NCI-H2029 (cell line): ENCODE measurements around the gene PTGDR.

Experiments used
- DNase-seq: peaks from one replicate; lab custom pipeline; 2025; lab: John Stamatoyannopoulos, UW

Gene PTGDR

GRCh38 chr14:52265253-52265652 is 2.2 kb upstream of the PTGDR start:
- no peak for DNase-seq

- DNase-seq = no peak
These were observed 1.3 kb upstream of the PTGDR start for GRCh38 chr14:52266179-52266578.

- no peak for DNase-seq
These were observed 716 bp upstream of the PTGDR start for GRCh38 chr14:52266782-52267181.

GRCh38 chr14:52268279-52269061 is 972 bp downstream of the PTGDR start:
- DNase-seq = no peak

- DNase-seq = no peak
These were observed 1.6 kb downstream of the PTGDR start for GRCh38 chr14:52269100-52269499.

GRCh38 chr14:52269982-52270381 is 2.5 kb downstream of the PTGDR start:
- DNase-seq = no peak

- DNase-seq = no peak
These were observed 4.0 kb downstream of the PTGDR start for GRCh38 chr14:52271538-52271937.

- DNase-seq = no peak
These were observed 4.9 kb downstream of the PTGDR start for GRCh38 chr14:52272375-52272774.

- no peak for DNase-seq
These were observed 7.9 kb downstream of the PTGDR start for GRCh38 chr14:52275372-52275771.

- no peak for DNase-seq
These were observed 10.1 kb downstream of the PTGDR start for GRCh38 chr14:52277552-52277951.

- DNase-seq = no peak
These were observed 11.9 kb downstream of the PTGDR start for GRCh38 chr14:52279408-52279807.

GRCh38 chr14:52283099-52283498 is 15.6 kb downstream of the PTGDR start:
- no peak for DNase-seq

GRCh38 chr14:52286661-52287649 is 19.5 kb downstream of the PTGDR start:
- no peak for DNase-seq

GRCh38 chr14:52296378-52296777 is 28.9 kb downstream of the PTGDR start:
- no peak for DNase-seq

- DNase-seq = no peak
These were observed 31.3 kb downstream of the PTGDR start for GRCh38 chr14:52298795-52299194.

- DNase-seq = peak; percentile 48
These were observed 32.3 kb downstream of the PTGDR start for GRCh38 chr14:52299692-52300278.

GRCh38 chr14:52303236-52303635 is 35.7 kb downstream of the PTGDR start:
- DNase-seq = no peak

- DNase-seq = no peak
These were observed 36.9 kb downstream of the PTGDR start for GRCh38 chr14:52304248-52304904.

GRCh38 chr14:52305014-52305413 is 37.5 kb downstream of the PTGDR start:
- DNase-seq = no peak

GRCh38 chr14:52307376-52307775 is 39.9 kb downstream of the PTGDR start:
- no peak for DNase-seq

GRCh38 chr14:52307905-52308304 is 40.4 kb downstream of the PTGDR start:
- no peak for DNase-seq

GRCh38 chr14:52310541-52310940 is 43.0 kb downstream of the PTGDR start:
- DNase-seq = no peak
